ENCODE results near the gene FRMD4A. TPM values are rescaled to one million over a fixed set of nuclear protein-coding genes. Genes with fewer than 3 reads are reported as not detected.
"Not testable (repeated sequence)": the region's sequence is repeated elsewhere in the genome, so short reads cannot be mapped to it uniquely, and the experiment has no call there.

Gene FRMD4A
- total RNA-seq, 2 experiments from 2014 or later = 0.82 to 0.94 TPM

DNA sequence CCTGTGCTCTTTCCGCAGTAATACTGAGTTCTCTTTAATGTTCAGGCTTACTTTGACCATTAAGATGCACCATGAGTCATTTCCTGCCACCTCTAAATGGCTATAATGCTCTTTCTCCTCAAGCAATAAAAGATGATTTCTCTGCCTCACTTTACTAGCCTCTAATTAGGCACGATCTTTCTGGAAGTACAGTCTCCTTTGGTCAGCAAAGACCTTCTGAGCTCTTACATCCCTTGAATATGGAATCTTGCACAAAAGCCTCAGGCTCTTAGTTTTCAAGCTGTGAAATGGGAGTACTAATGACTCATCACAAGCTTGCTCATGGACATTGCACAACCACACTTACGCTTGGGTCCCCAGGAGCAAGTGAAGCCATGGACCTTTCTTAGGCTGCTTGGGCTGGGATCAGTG is 85.9 kb downstream of the FRMD4A start:
- ChIA-PET CTCF (no interaction called here), POLR2A (no interaction called here)
- H3K4me3 Mint-ChIP-seq = no peak overlapping the region

GRCh38 chr10:14244147-14244546 is 86.6 kb downstream of the FRMD4A start:
- no peak for DNase-seq
- H3K9me3 Mint-ChIP-seq (ENCODE audit: insufficient read depth) = no peaks in the 10 kb centered on the region
- ChIA-PET CTCF (no interaction called here), POLR2A (no interaction called here)
- no peaks in the 10 kb centered on the region for H3K4me1 Mint-ChIP-seq (ENCODE audit: low read depth)
- no peaks in the 10 kb centered on the region for H3K36me3 Mint-ChIP-seq (ENCODE audit: low read depth)
- no peak overlapping the region for H3K4me3 Mint-ChIP-seq
- ATAC-seq = no peak
- H3K27me3 Mint-ChIP-seq (ENCODE audit: low read depth) = peaks cover 4% of the 10 kb centered on the region
- H3K27ac Mint-ChIP-seq = no peak overlapping the region

More for the DNA sequence above, 85.9 kb downstream of the FRMD4A start:
- Mint-ChIP-seq H3K9me3 (ENCODE audit: insufficient read depth) (no peaks in the 10 kb centered on the region), H3K4me1 (ENCODE audit: low read depth) (no peaks in the 10 kb centered on the region), H3K36me3 (ENCODE audit: low read depth) (no peaks in the 10 kb centered on the region), H3K27me3 (ENCODE audit: low read depth) (peaks cover 4% of the 10 kb centered on the region), H3K27ac (no peak overlapping the region)
- ATAC-seq (no peak), DNase-seq (no peak)

- ATAC-seq (no peak), DNase-seq (no peak)
- H3K27me3 Mint-ChIP-seq (ENCODE audit: low read depth) = peaks cover 4% of the 10 kb centered on the region
- H3K4me1 Mint-ChIP-seq (ENCODE audit: low read depth) = no peaks in the 10 kb centered on the region
- H3K9me3 Mint-ChIP-seq (ENCODE audit: insufficient read depth) = no peaks in the 10 kb centered on the region
- no peak overlapping the region for H3K4me3 Mint-ChIP-seq
- ChIA-PET CTCF (no interaction called here), POLR2A (no interaction called here)
- no peak overlapping the region for H3K27ac Mint-ChIP-seq
- H3K36me3 Mint-ChIP-seq (ENCODE audit: low read depth) = no peaks in the 10 kb centered on the region
Observed at GRCh38 chr10:14243221-14243620, 87.5 kb downstream of the FRMD4A start.

- DNase-seq (no peak), ATAC-seq (no peak)
- CTCF ChIA-PET = interaction anchor here (1.1 kb wide), 1 partner anchor 17 kb away, joined by 3 read pairs; no protein-coding TSS in a partner anchor
- POLR2A ChIA-PET = no interaction called here
- Mint-ChIP-seq H3K9me3 (ENCODE audit: insufficient read depth) (no peaks in the 10 kb centered on the region), H3K4me1 (ENCODE audit: low read depth) (no peaks in the 10 kb centered on the region), H3K4me3 (no peak overlapping the region), H3K27me3 (ENCODE audit: low read depth) (peaks cover 5% of the 10 kb centered on the region), H3K27ac (no peak overlapping the region), H3K36me3 (ENCODE audit: low read depth) (no peaks in the 10 kb centered on the region)
Observed at GRCh38 chr10:14241196-14241595, 89.5 kb downstream of the FRMD4A start.

DNA sequence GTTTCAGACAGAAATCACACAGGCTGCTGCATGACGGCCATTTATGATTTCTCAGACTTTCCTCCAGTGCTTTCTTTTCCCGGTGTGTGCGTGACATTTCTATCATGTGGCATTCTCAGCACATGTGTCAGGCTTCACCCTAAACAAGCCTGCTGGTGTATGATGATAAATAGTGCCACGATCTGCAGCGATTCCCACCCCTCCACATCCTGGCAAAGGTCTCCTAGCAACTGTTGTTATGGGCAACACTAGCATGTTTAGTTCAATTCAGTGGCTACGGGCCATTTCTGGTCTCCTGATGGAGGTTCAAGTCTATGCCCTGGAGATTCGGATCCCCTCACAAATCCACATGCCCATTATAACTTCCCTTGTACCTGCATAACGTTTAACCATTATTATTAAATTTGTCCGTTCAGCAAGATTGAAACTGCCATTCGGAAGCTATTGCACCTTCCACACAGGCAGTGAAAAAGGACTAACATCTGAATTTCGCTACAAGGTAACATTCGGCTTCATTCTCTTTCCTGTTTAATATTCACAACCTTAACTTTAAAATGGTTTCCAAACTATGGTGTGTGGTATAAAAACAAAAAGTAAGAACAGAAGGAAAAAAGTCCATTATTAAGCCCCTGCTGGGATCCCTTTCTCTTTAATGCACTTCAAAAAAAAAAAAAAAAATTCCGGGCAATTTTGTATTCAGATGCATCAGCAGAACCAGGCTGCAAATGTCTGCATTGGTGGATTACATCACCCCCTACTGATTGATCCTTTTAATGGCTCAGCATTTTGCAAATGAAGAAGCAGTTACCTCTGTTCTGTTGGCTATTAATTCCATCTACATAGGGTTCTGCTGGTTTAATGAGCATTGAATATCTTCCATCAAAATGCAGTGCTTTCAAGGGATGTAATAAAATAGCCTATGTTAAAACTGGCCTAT is 90.2 kb downstream of the FRMD4A start:
- ChIA-PET POLR2A (no interaction called here), CTCF (interaction anchor here (1.1 kb wide), 1 partner anchor 17 kb away, joined by 3 read pairs; no protein-coding TSS in a partner anchor)
- Mint-ChIP-seq H3K27ac (no peak overlapping the region), H3K4me3 (no peak overlapping the region), H3K27me3 (ENCODE audit: low read depth) (peaks cover 4% of the 10 kb centered on the region), H3K9me3 (ENCODE audit: insufficient read depth) (no peaks in the 10 kb centered on the region), H3K36me3 (ENCODE audit: low read depth) (no peaks in the 10 kb centered on the region), H3K4me1 (ENCODE audit: low read depth) (no peaks in the 10 kb centered on the region)
- no peak for ATAC-seq
- DNase-seq = no peak

DNA sequence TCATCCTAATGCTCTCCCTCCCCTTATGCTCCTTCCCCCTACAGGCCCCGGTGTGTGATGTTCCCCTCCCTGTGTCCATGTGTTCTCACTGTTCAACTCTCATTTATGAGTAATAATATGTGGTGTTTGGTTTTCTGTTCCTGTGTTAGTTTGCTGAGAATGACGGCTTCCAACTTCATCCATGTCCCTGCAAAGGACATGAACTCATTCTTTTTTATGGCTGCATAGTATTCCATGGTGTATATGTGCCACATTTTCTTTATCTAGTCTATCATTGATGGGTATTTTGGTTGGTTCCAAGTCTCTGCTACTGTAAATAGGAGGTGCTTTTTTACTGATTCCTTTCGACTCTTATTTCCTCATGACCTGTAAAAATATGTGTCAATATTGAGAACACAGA is 92.1 kb downstream of the FRMD4A start:
- POLR2A ChIA-PET; H3K36me3 Mint-ChIP-seq (ENCODE audit: low read depth); H3K27ac Mint-ChIP-seq; DNase-seq; H3K27me3 Mint-ChIP-seq (ENCODE audit: low read depth); H3K4me1 Mint-ChIP-seq (ENCODE audit: low read depth); ATAC-seq; H3K4me3 Mint-ChIP-seq; CTCF ChIA-PET; H3K9me3 Mint-ChIP-seq (ENCODE audit: insufficient read depth): not testable (repeated sequence)

DNA sequence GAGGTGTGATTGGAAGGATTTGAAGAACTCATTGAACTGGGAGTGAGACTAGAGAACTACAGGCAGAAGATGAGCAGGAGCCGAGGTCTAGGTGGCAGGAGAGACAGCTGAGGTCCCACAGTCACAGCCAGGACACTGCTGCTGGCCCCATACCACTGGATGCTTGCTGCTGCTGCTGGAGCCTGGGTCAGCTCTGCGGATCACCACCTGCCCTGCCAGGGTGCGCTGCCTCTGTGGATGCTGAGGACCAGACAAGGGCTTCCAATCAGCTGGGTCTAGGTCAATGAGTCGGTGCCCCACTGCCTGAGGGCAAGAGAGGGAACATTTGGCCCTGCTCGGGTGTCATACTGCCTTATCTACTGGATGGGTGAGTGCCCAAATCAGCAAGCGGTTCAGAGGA is 94.4 kb downstream of the FRMD4A start:
- Mint-ChIP-seq H3K9me3 (ENCODE audit: insufficient read depth) (no peaks in the 10 kb centered on the region), H3K36me3 (ENCODE audit: low read depth) (no peaks in the 10 kb centered on the region), H3K4me1 (ENCODE audit: low read depth) (peaks cover 4% of the 10 kb centered on the region), H3K27ac (no peak overlapping the region), H3K27me3 (ENCODE audit: low read depth) (peaks cover 12% of the 10 kb centered on the region), H3K4me3 (no peak overlapping the region)
- CTCF ChIA-PET = interaction anchor here (1.4 kb wide), 1 partner anchor 39 kb away, joined by 3 read pairs; no protein-coding TSS in a partner anchor
- POLR2A ChIA-PET = no interaction called here
- ATAC-seq (no peak), DNase-seq (no peak)

- POLR2A ChIA-PET = no interaction called here
- peaks cover 14% of the 10 kb centered on the region for H3K27me3 Mint-ChIP-seq (ENCODE audit: low read depth)
Observed at GRCh38 chr10:14235566-14236195, 95.0 kb downstream of the FRMD4A start.

GRCh38 chr10:14233566-14233965 is 97.2 kb downstream of the FRMD4A start:
- H3K9me3 Mint-ChIP-seq (ENCODE audit: insufficient read depth) = no peaks in the 10 kb centered on the region
- H3K4me1 Mint-ChIP-seq (ENCODE audit: low read depth) = peaks cover 4% of the 10 kb centered on the region
- POLR2A ChIA-PET = no interaction called here
- H3K36me3 Mint-ChIP-seq (ENCODE audit: low read depth) = no peaks in the 10 kb centered on the region
- no peak for ATAC-seq
- H3K4me3 Mint-ChIP-seq = no peak overlapping the region
- H3K27ac Mint-ChIP-seq = no peak overlapping the region
- no peak for DNase-seq
- H3K27me3 Mint-ChIP-seq (ENCODE audit: low read depth) = peaks cover 21% of the 10 kb centered on the region
- CTCF ChIA-PET = no interaction called here

More at GRCh38 chr10:14235566-14236195, 95.0 kb downstream of the FRMD4A start:
- Mint-ChIP-seq H3K27ac (no peak overlapping the region), H3K4me1 (ENCODE audit: low read depth) (peaks cover 4% of the 10 kb centered on the region), H3K9me3 (ENCODE audit: insufficient read depth) (no peaks in the 10 kb centered on the region), H3K4me3 (no peak overlapping the region), H3K36me3 (ENCODE audit: low read depth) (no peaks in the 10 kb centered on the region)
- DNase-seq (no peak), ATAC-seq (no peak)
- CTCF ChIA-PET = interaction anchor here (1.4 kb wide), 1 partner anchor 38 kb away, joined by 3 read pairs; no protein-coding TSS in a partner anchor

- H3K36me3 Mint-ChIP-seq (ENCODE audit: low read depth); DNase-seq; ATAC-seq; H3K4me1 Mint-ChIP-seq (ENCODE audit: low read depth); H3K9me3 Mint-ChIP-seq (ENCODE audit: insufficient read depth); H3K4me3 Mint-ChIP-seq; H3K27ac Mint-ChIP-seq; CTCF ChIA-PET; POLR2A ChIA-PET: not testable (repeated sequence)
- H3K27me3 Mint-ChIP-seq (ENCODE audit: low read depth) = peaks cover 19% of the 10 kb centered on the region
Observed at GRCh38 chr10:14228798-14229197, 101.9 kb downstream of the FRMD4A start.

- no peak overlapping the region for H3K4me3 Mint-ChIP-seq
- CTCF ChIA-PET = no interaction called here
- H3K9me3 Mint-ChIP-seq (ENCODE audit: insufficient read depth) = no peaks in the 10 kb centered on the region
- no peak for ATAC-seq
- no peaks in the 10 kb centered on the region for H3K36me3 Mint-ChIP-seq (ENCODE audit: low read depth)
- H3K27me3 Mint-ChIP-seq (ENCODE audit: low read depth) = peaks cover 12% of the 10 kb centered on the region
- POLR2A ChIA-PET = no interaction called here
- H3K4me1 Mint-ChIP-seq (ENCODE audit: low read depth) = no peaks in the 10 kb centered on the region
- no peak for DNase-seq
- no peak overlapping the region for H3K27ac Mint-ChIP-seq
Observed at GRCh38 chr10:14225379-14225778, 105.3 kb downstream of the FRMD4A start.

GRCh38 chr10:14220026-14220425 is 110.7 kb downstream of the FRMD4A start:
- Mint-ChIP-seq H3K4me1 (ENCODE audit: low read depth) (no peaks in the 10 kb centered on the region), H3K4me3 (no peak overlapping the region), H3K9me3 (ENCODE audit: insufficient read depth) (no peaks in the 10 kb centered on the region), H3K27me3 (ENCODE audit: low read depth) (peaks cover 12% of the 10 kb centered on the region), H3K36me3 (ENCODE audit: low read depth) (no peaks in the 10 kb centered on the region), H3K27ac (no peak overlapping the region)
- ATAC-seq (no peak), DNase-seq (no peak)
- ChIA-PET CTCF (no interaction called here), POLR2A (no interaction called here)

Data from activated CD8-positive, alpha-beta T cell treated with anti-CD3 and anti-CD28 coated beads, Interleukin-2, amount 10 ng/mL, durations not matched to agents 7 days and 5 days (primary cell).